T-helper 1 cell (primary cell): Measurements from ENCODE around the gene MAML3.
A peak's percentile ranks its signal among the peaks of the same experiment; 100 is the strongest.

Experiments used
- DNase-seq, 5 donors: peaks; one replicate each; pipeline ENCODE4 v3.0.0-alpha.2; 2012 to 2020

Gene MAML3

GRCh38 chr4:140123666-140124377 lies 30.2 kb downstream of the MAML3 start:
- no peak for DNase-seq

- peak in 1 of 5 donors; percentile 38 for DNase-seq
These were observed 31.1 kb downstream of the MAML3 start for GRCh38 chr4:140122891-140123290.

GRCh38 chr4:140121646-140122045 lies 32.3 kb downstream of the MAML3 start:
- DNase-seq = no peak

- DNase-seq = no peak
These were observed 34.9 kb downstream of the MAML3 start for GRCh38 chr4:140118931-140119640.

- no peak for DNase-seq
These were observed 36.0 kb downstream of the MAML3 start for GRCh38 chr4:140117947-140118346.

- peak in 1 of 5 donors; percentile 80 for DNase-seq
These were observed 37.4 kb downstream of the MAML3 start for GRCh38 chr4:140116442-140117104.

GRCh38 chr4:140115140-140115539 lies 38.8 kb downstream of the MAML3 start:
- no peak for DNase-seq

GRCh38 chr4:140113653-140114052 lies 40.3 kb downstream of the MAML3 start:
- no peak for DNase-seq

- no peak for DNase-seq
These were observed 41.4 kb downstream of the MAML3 start for GRCh38 chr4:140112576-140112975.

GRCh38 chr4:140111256-140111655 lies 42.7 kb downstream of the MAML3 start:
- no peak for DNase-seq

- no peak for DNase-seq
These were observed 43.3 kb downstream of the MAML3 start for GRCh38 chr4:140110542-140111215.

- DNase-seq = no peak
These were observed 44.2 kb downstream of the MAML3 start for GRCh38 chr4:140109737-140110136.

- no peak for DNase-seq
These were observed 44.7 kb downstream of the MAML3 start for GRCh38 chr4:140109292-140109691.

GRCh38 chr4:140108713-140109230 lies 45.2 kb downstream of the MAML3 start:
- DNase-seq = no peak

- no peak for DNase-seq
These were observed 45.7 kb downstream of the MAML3 start for GRCh38 chr4:140108243-140108642.

GRCh38 chr4:140106289-140106844 lies 47.6 kb downstream of the MAML3 start:
- DNase-seq = no peak

GRCh38 chr4:140105436-140105835 lies 48.5 kb downstream of the MAML3 start:
- no peak for DNase-seq

GRCh38 chr4:140103676-140104075 lies 50.3 kb downstream of the MAML3 start:
- peak in 1 of 5 donors; percentile 98 for DNase-seq

GRCh38 chr4:140102421-140102820 lies 51.6 kb downstream of the MAML3 start:
- DNase-seq = peak in 1 of 5 donors; percentile 49

- no peak for DNase-seq
These were observed 53.2 kb downstream of the MAML3 start for GRCh38 chr4:140100771-140101170.

GRCh38 chr4:140099983-140100382 lies 54.0 kb downstream of the MAML3 start:
- DNase-seq = peak in 1 of 5 donors; percentile 52

- no peak for DNase-seq
These were observed 55.4 kb downstream of the MAML3 start for GRCh38 chr4:140098455-140099160.
